GM13976 (cell line): Measurements from ENCODE around the gene HS3ST3B1.

Source experiments
- DNase-seq: peaks from one replicate; pipeline ENCODE4 v3.0.0; 2012; ENCODE audit warnings: low spot score
- CTCF ChIP-seq: IDR thresholded peaks from 2 replicates; pipeline ENCODE4 v1.5.1; 2012; ENCODE audit warnings: borderline replicate concordance, mild to moderate bottlenecking; ENCODE audit not compliant: insufficient read depth; ENCODE audit errors: extremely low read depth, missing control alignments, control extremely low read depth
- in situ Hi-C: fragments of 300-500 bp; cut with MboI; formaldehyde crosslinking; loops from one replicate; pipeline ENCODE4 v1.12.0; 2022; ENCODE audit warnings: low sequenced_read_pairs, mixed read lengths, inconsistent platforms; ENCODE audit not compliant: unreplicated experiment

The HS3ST3B1 gene

GRCh38 chr17:14325618-14326167 lies 24.8 kb downstream of the HS3ST3B1 start:
- in situ Hi-C loops = no loop called here
- no peak for DNase-seq

GRCh38 chr17:14329900-14330491 lies 29.1 kb downstream of the HS3ST3B1 start:
- in situ Hi-C loops = no loop called here
- DNase-seq = no peak
- no peak for TF ChIP-seq CTCF

More at GRCh38 chr17:14325618-14326167, 24.8 kb downstream of the HS3ST3B1 start:
- TF ChIP-seq CTCF = no peak

- in situ Hi-C loops = no loop called here
- no peak for DNase-seq
- TF ChIP-seq CTCF = no peak
These were observed 29.6 kb downstream of the HS3ST3B1 start for GRCh38 chr17:14330492-14330962.

- in situ Hi-C loops = no loop called here
- TF ChIP-seq CTCF = no peak
- no peak for DNase-seq
These were observed 30.5 kb downstream of the HS3ST3B1 start for GRCh38 chr17:14331225-14331981.

- in situ Hi-C loops = no loop called here
- no peak for DNase-seq
These were observed 31.1 kb downstream of the HS3ST3B1 start for GRCh38 chr17:14331982-14332298.

GRCh38 chr17:14332331-14332730 lies 31.4 kb downstream of the HS3ST3B1 start:
- in situ Hi-C loops = no loop called here
- TF ChIP-seq CTCF = no peak
- DNase-seq = no peak

More at GRCh38 chr17:14331982-14332298, 31.1 kb downstream of the HS3ST3B1 start:
- no peak for TF ChIP-seq CTCF
